Spleen (tissue), 11 donors: Measurements from ENCODE around the gene TERT. TPM values are rescaled to one million over a fixed set of nuclear protein-coding genes. Genes with fewer than 3 reads are reported as not detected.

Experiments used
- DNase-seq: peaks from one replicate; pipeline ENCODE4 v3.0.0-alpha.2; 2020
- H3K27ac ChIP-seq, 8 donors: fragments of 200-600 bp; sonication (generic) in 7 of 8; 1 replicate in 4 of 8; 2 replicates in 4 of 8; pipeline versions ENCODE4 v1.5.0 to v1.8.0; 2016 to 2021; ENCODE audit warnings: inconsistent platforms in 4 of 8, mild to moderate bottlenecking in 4 of 8, moderate library complexity in 1 of 8
- H3K27me3 ChIP-seq, 7 donors: fragments of 200-600 bp; sonication (generic) in 6 of 7; replicated peaks in 1 of 7; 1 replicate in 4 of 7; 2 replicates in 3 of 7; pipeline versions ENCODE4 v1.5.0 to v1.8.0; 2016 to 2021; ENCODE audit warnings: inconsistent platforms in 3 of 7, mild to moderate bottlenecking in 1 of 7
- H3K36me3 ChIP-seq, 6 donors: fragments of 200-600 bp; sonication (generic) in 5 of 6; 1 replicate in 4 of 6; 2 replicates in 2 of 6; pipeline versions ENCODE4 v1.5.0 to v1.8.0; 2016 to 2021; ENCODE audit warnings: inconsistent platforms in 2 of 6
- H3K4me1 ChIP-seq, 6 donors: fragments of 200-600 bp; sonication (generic) in 5 of 6; 1 replicate in 3 of 6; 2 replicates in 3 of 6; pipeline versions ENCODE4 v1.5.0 to v1.8.0; 2016 to 2021; ENCODE audit warnings: inconsistent platforms in 3 of 6
- H3K4me3 ChIP-seq, 8 donors: fragments of 200-600 bp; sonication (generic) in 7 of 8; 1 replicate in 4 of 8; 2 replicates in 4 of 8; pipeline versions ENCODE4 v1.5.0 to v1.8.0; 2016 to 2021; ENCODE audit warnings: inconsistent platforms in 4 of 8, mild to moderate bottlenecking in 4 of 8, moderate library complexity in 2 of 8
- H3K9me3 ChIP-seq, 8 donors: fragments of 200-600 bp; sonication (generic) in 7 of 8; 1 replicate in 4 of 8; 2 replicates in 4 of 8; pipeline versions ENCODE4 v1.5.0 to v1.8.0; 2016 to 2021; ENCODE audit warnings: inconsistent platforms in 4 of 8
- CTCF ChIP-seq, 11 experiments: fragments of 200-600 bp in 7 of 11; fragments of 450-650 bp in 4 of 11; sonication (generic) in 4 of 11; IDR thresholded peaks in 8 of 11; conservative IDR thresholded peaks in 3 of 11; 1 replicate in 7 of 11; 2 replicates in 4 of 11; pipeline versions ENCODE4 v1.4.0 to v1.8.0; 2016 to 2021; ENCODE audit warnings: antibody characterized with exemption in 11 of 11, inconsistent platforms in 4 of 11, mild to moderate bottlenecking in 1 of 11
- POLR2A ChIP-seq, 3 donors: fragments of 450-650 bp; IDR thresholded peaks; one replicate each; pipeline ENCODE4 v1.5.1; 2017; ENCODE audit warnings: antibody characterized with exemption in 3 of 3, mild to moderate bottlenecking in 1 of 3
- POLR2AphosphoS5 ChIP-seq, 3 donors: sonication (generic); formaldehyde crosslinking; IDR thresholded peaks; one replicate each; pipeline ENCODE4 v1.5.1; 2017; ENCODE audit warnings: antibody characterized with exemption in 3 of 3
- WGBS, 5 donors: extraction: QIAGEN DNeasy Blood & Tissue Kit in 3 of 5; methylation state at CpG; one replicate each; pipeline versions ENCODE4 v1.1.5 to v1.1.7; 2013 to 2018; 5-methylcytosine and 5-hydroxymethylcytosine counted together
- intact Hi-C: fragments of 100-400 bp; cut with DNase I; formaldehyde crosslinking; loops from one replicate; pipeline ENCODE4 v1.15.0; 2023; ENCODE audit warnings: low total_unique reads
- polyA plus RNA-seq, 3 donors: library from polyadenylated mRNA; stranded (reverse); fragments of 200-250 nt; gene quantifications; one replicate each; pipeline ENCODE4 v1.2.1, GENCODE V29; 2013
- total RNA-seq, 7 donors: library from RNA; depleted of rRNA in 3 of 7; stranded (reverse); fragments of >200 nt in 3 of 7; fragmentation: NEBNext Ultra II Directional in 4 of 7; extraction: Animal tissue kit (Norgen Biotek cat#: 25700) in 4 of 7; gene quantifications; one replicate each; pipeline versions ENCODE4 v1.1.0 to v1.2.1, GENCODE V29; 2016 to 2021
- donor health status: healthy with polysubstance abuse.
- donor health status: DM: no; HTN: no; CAD: no; lungs with moderate emphysema.
- donor health status: DM: no; HTN: no; CAD: no.
- donor health status: Bipolar disorder and iron deficiency.
- donor health status: healthy.
- donor health status: DM: no; HTN: no; CAD: no.
- donor health status: DM: yes; HTN: yes; CAD: no.

Gene TERT
- total and polyA plus RNA-seq, 10 donors = 0.09 to 5.3 (median 0.40) TPM; not detected in 2

GRCh38 chr5:1225081-1225480, 69.8 kb downstream of the TERT start, which contains the start of gene SLC6A18:
TSS of gene SLC6A18 (plus strand) at chr5:1225381. CDS start at chr5:1225478, 97 bp downstream.
- TF ChIP-seq CTCF (IDR thresholded peaks at IDR 0.05 in 8 of 11, conservative IDR thresholded peaks at IDR 0.05 in 3 of 11) (no peak), POLR2A (IDR thresholded peaks at IDR 0.05) (no peak)
- WGBS, 5 donors = 73 to 80% (median 77%) methylated on average over 11 of the region's 11 CpGs
- H3K36me3 ChIP-seq = no peaks in the 10 kb centered on the region
- no peaks in the 10 kb centered on the region for H3K9me3 ChIP-seq
- no peak within 1 kb of the TSS for H3K27ac ChIP-seq
- H3K4me1 ChIP-seq = no peaks in the 10 kb centered on the region
- intact Hi-C loops = no loop called here
- H3K4me3 ChIP-seq = no peak within 1 kb of the TSS
- no peak for DNase-seq
- peaks cover 0 to 58% (median 0%) of the 10 kb centered on the region in 7 donors for H3K27me3 ChIP-seq

DNA sequence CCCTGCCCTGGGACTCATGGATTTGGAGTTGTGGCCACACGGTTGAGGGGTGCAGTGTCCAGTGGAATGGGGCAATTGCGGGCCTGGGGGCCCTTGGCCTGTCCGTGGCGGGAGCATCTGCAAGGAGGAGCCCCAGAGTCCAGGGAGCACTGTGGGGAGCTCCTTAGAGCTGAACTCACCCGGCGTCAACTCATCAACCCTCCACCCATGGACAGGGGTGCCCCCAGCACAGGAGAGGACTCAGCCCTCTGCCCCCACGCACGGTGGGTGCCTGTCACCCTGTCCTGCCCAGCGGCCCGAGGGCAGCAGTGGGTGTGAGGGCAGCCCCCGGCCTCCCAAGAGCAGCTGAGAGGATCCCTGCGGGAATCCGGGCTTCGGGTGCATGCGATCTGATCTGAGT, 70.2 kb downstream of the TERT start:
- no peak overlapping the region for H3K4me3 ChIP-seq
- WGBS, 5 donors = 83 to 93% (median 90%) methylated on average over 12 to 15 of the region's 15 CpGs
- no peaks in the 10 kb centered on the region for H3K9me3 ChIP-seq
- intact Hi-C loops = no loop called here
- H3K27me3 ChIP-seq = peaks cover 0 to 54% (median 0%) of the 10 kb centered on the region in 7 donors
- H3K36me3 ChIP-seq = no peaks in the 10 kb centered on the region
- no peak for TF ChIP-seq POLR2A (IDR thresholded peaks at IDR 0.05)
- TF ChIP-seq CTCF (IDR thresholded peaks at IDR 0.05 in 8 of 11, conservative IDR thresholded peaks at IDR 0.05 in 3 of 11) = no peak
- TF ChIP-seq POLR2AphosphoS5 (IDR thresholded peaks at IDR 0.05) = no peak
- no peak for DNase-seq
- H3K27ac ChIP-seq = no peak overlapping the region
- no peaks in the 10 kb centered on the region for H3K4me1 ChIP-seq

DNA sequence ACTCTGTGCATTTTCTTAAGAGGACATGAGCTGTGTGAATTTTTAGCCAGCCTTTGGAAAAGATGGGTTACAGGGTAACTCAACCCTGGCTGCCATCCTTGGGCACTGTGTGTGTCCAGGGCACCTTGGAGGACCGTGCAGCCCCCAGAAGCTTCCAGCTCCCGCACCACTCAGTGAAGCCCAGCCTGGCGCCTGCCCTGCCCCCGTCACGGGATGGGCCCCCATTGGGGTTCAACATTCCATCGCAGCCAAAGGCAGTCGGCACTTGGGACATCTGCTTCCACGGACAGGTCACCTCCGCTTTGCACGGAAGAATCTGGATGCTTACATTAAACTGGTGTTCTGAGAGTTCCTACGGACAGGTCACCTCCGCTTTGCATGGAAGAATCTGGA, 71.6 kb downstream of the TERT start:
- intact Hi-C loops = no loop called here
- peaks cover 0 to 52% (median 0%) of the 10 kb centered on the region in 7 donors for H3K27me3 ChIP-seq
- no peaks in the 10 kb centered on the region for H3K9me3 ChIP-seq
- TF ChIP-seq POLR2AphosphoS5 (IDR thresholded peaks at IDR 0.05) (no peak), CTCF (IDR thresholded peaks at IDR 0.05 in 8 of 11, conservative IDR thresholded peaks at IDR 0.05 in 3 of 11) (no peak), POLR2A (IDR thresholded peaks at IDR 0.05) (no peak)
- H3K27ac ChIP-seq = no peak overlapping the region
- DNase-seq = no peak
- 85 to 91% (median 87%) methylated on average over 12 of the region's 12 CpGs for WGBS, 5 donors
- no peaks in the 10 kb centered on the region for H3K4me1 ChIP-seq
- H3K36me3 ChIP-seq = no peaks in the 10 kb centered on the region
- H3K4me3 ChIP-seq = no peak overlapping the region

GRCh38 chr5:1222621-1223277, 72.1 kb downstream of the TERT start:
- Histone ChIP-seq H3K4me3 (no peak overlapping the region), H3K27ac (no peak overlapping the region), H3K9me3 (no peaks in the 10 kb centered on the region), H3K27me3 (peaks cover 0 to 52% (median 0%) of the 10 kb centered on the region in 7 donors), H3K36me3 (no peaks in the 10 kb centered on the region), H3K4me1 (no peaks in the 10 kb centered on the region)
- intact Hi-C loops = no loop called here
- TF ChIP-seq POLR2AphosphoS5 (IDR thresholded peaks at IDR 0.05) (no peak), POLR2A (IDR thresholded peaks at IDR 0.05) (no peak), CTCF (IDR thresholded peaks at IDR 0.05 in 8 of 11, conservative IDR thresholded peaks at IDR 0.05 in 3 of 11) (no peak)
- 87 to 92% (median 89%) methylated on average over 23 to 27 of the region's 27 CpGs for WGBS, 5 donors
- DNase-seq = no peak
